HCEC 1CT (cell line): Measurements from ENCODE around the gene PRDM15.

ENCODE experiments used
- DNase-seq: peaks from one replicate; pipeline ENCODE4 v3.0.0-alpha.2; 2017

PRDM15 gene

DNA sequence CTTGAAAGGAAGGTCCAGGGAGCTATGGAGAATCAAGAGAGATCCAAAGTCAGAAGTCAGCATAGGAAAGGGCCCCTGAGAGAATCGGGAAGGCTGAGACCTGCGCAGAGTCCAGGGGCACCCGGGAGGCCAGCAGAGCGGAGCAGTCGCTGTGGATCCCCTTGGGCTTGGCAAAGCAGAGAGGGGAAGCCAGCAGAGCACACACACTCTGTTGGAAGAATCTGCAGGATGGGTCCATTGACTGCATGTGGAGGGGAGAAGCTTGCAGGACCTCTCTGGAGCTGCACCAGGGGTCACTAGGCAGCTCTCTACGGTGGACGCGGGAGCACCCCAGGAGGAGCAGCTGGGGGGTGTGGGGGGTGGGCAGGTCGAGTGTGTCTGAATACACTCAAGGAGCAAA lies 118.7 kb downstream of the PRDM15 start:
- DNase-seq, result no peak

DNA sequence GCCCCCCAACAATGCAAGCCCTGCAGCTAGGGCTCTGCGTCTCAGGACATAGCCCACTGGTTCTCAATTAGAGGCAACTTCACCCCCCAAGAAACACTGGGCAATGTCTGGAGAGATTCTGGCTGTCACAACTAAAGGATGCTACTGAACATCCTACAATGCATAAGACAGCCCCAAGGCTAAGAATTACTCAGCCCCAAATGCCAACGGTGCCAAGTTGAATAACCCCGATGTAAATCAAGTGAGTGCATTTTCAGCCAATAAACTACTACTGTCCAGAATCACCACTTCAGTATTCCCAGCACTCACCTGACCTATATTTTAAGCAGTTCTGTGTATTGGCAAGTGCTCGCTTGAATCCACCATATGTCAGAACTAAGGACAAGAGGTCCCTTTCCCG lies 119.2 kb downstream of the PRDM15 start:
- no peak for DNase-seq

DNA sequence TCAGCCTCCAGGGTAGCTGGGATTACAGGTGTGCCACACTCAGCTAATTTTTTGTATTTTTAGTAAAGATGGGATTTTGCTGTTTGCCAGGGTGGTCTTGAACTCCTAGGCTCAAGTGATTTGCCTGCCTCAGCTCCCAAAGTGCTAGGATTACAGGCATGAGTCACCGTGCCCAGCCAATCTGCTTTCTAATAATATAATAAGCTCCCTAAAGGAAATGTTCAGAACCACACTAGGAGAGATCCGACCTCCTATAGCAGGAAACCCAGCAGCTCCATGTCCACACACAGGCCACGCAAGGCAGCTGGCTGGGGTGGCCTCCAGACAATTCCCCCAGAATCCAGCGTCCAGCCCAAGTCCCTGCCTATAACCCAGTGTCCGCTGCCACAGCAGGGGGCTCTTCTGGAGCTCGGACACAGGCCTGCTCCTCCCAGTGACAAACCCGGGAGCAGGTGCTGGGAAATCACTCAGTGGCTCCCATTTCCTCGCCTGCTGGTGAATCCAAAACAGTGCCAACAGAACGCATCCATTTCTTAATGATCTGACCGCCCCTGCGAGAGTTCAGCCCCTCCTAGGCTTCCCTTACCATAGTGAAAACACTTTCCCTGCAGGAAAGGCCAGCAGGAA lies 119.8 kb downstream of the PRDM15 start:
- DNase-seq, result no peak

DNA sequence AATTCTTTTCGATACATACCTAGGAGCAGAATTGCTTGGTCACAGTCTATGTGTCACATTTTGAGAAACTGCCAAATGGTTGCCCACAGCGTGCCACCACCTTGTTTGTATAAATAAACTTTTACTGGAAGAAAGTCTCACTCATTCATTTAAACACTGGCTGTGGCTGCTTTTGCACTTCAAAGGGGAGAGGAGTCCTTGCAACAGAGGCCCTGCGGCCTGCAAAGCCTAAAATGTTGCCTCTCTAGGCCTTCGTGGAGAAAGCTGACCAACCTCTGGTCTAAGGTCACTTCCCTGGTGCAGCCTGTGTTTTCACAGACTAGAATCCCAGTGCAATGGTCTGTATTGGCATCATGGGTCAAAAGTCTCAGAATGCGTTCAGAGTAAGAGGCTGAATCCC lies 120.6 kb downstream of the PRDM15 start:
- DNase-seq, result no peak

DNA sequence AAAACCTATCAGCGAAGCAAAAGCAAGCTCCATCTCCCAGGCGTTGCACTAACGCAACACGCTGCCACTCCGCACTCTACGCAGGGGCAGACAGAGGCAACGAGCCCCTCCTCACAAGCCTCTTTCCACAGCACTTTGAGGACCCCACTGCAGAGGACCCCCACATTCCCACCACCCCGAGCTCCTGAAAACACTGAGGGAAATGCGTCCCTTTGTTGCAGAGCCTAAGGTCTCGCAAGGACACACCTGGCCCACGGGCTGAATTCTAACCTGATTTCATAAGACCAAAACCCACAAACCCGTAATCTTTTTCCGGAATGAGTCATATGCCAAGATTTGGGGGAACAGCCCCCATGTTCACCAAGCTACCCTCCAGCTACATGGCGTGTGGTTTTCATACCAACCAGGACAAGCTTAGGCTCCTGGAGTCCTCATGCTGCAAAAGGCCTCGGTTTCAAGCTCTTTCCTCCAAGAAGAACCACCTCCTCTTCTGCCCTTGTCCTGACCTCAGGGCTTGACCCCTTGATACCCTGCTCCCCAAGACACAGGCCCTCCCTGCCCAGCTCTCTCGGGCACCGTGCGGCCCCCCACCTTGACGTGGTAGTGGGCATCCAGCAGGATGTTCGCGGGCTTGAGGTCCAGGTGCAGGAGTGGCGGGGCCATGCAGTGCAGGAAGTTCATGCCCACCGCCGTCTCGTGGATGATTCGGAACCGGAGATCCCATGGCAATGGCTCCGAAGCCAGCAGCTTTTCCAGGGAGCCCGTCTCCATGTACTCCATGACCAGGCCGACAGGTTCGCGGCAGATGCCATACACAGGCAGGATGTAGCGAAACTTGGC lies 123.0 kb downstream of the PRDM15 start:
- DNase-seq, result no peak

DNA sequence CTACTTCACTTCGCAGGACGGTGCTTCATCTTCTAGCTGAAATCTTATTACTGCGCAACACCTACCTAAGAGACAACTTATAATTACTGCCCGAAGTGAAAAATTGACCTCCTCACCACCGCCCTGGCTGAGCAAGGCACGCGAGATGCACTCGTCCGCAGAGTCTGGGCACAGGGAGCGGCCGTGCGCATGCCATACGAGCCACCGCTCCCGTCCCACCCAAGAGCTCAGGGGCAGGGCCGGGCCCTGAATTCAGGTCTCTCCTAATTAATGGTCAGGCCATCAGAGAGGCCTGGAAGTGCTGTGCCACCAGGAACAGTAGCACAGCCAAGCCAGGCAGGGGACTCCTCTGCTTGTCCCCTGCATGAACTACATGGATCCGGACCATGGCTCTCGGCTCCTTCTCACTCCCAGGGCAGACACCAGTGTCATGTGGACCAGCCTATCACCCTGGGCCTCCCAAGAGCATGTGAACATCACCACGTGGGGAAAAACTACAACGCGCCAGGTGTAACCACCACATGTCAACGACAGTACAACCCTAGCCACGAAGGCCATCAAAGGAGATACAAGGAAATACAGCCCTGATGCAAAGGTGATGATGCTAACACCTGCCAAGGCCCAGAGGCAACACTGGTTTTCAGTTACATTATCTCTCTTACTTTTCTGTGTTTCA lies 123.7 kb downstream of the PRDM15 start:
- DNase-seq, result no peak

DNA sequence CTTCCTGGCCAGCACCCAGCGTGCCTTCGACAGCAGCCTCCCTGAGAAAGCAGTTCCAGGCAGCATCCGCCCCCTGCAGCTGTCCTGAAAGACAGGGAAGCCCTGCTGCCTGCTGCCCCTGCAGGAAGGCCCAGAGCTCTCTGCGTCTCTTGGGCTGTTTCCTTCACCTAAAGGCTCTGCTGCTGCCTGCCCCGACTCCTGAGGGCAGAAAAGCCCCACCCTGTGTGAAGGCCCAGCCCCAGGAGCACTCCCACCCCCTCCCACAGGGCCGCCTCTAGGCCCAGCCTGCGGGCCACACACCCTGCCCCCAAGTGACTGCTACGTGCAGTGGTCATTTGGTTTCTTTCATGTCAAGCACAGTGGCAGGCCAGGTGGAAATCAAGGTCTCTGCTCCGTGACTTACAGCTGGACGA lies 124.7 kb downstream of the PRDM15 start:
- no peak for DNase-seq

DNA sequence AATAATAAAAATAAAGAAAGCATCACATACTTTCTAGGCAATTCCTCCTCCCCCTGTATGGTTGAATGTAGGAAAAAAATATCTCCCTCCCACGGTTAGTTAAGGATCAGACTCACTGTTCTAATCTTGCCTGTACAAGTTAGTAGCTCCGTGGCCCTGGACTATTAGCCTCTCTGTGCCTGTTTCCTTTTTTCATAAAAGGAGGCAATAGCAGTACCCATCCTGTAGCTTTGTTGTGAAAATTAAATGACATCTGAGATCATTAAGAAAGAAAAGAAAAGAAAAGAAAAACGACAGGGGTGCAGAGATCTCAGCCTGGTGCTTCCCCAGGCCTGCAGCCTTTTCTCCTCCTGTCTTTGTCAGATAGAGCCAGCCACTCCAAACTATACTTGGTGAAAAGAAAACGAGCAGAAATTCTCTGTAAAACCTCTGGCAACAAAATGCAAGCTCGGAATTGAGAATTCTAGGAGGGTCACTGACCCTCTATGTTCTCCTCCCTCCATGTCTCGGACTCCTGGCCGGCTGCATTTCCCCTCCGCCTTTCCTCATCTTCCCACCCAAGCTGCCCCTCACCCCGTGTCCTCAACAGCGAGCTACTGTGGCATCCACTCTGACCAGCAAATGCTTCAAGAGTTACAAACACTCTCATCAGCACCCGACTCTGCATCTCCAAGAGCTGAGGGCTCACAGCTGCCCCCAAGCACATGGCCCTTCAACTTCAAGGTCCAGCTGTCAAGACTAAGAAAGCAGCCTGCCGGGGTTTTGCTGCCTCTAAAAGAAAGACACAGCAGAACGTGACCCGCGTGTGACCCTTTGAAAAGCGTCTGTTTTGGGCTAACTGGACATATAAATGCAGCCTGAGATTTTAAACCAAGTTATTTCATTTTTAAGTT lies 125.9 kb downstream of the PRDM15 start:
- no peak for DNase-seq

DNA sequence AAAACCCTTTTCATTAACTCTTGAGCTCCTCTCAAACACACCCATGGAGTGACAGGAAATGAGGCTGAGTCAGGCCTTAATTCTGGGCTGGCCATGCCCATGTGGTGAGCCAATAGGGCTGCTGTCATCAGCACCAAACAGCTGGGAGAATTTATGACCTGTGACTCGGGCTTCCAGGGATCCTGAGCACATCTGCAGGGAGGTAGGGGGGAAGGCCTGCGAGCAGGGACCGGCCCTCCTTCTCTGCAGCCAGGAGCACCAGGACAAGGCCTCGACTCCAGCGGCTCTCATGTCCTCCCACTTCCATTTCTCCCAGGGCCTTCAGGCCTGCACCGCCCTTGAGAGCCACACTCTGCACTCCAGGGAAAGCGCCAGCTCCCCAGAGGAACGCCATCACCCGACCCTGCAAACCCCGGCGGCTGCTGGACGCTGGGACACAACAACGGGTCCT lies 126.9 kb downstream of the PRDM15 start:
- peak; percentile 56 for DNase-seq

DNA sequence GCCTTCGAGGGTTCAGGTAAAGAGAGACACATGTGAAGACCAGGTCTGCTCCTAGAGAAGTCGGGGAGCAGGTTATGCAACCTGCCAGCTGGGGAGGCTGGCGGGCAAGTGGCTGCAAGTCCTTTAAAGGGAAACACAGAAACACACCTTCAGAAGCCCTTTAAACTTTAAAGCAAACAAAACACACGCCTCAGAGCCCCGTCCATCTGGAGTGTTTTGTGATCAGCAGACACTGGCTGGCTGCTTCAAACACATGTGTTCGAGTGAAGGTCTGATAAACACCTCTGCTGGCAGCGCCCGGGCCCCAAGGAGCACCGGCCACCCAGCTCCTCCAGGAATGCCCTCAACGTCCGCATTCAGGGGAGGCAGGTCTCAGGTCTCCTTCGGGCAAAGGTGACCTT lies 127.5 kb downstream of the PRDM15 start:
- no peak for DNase-seq

DNA sequence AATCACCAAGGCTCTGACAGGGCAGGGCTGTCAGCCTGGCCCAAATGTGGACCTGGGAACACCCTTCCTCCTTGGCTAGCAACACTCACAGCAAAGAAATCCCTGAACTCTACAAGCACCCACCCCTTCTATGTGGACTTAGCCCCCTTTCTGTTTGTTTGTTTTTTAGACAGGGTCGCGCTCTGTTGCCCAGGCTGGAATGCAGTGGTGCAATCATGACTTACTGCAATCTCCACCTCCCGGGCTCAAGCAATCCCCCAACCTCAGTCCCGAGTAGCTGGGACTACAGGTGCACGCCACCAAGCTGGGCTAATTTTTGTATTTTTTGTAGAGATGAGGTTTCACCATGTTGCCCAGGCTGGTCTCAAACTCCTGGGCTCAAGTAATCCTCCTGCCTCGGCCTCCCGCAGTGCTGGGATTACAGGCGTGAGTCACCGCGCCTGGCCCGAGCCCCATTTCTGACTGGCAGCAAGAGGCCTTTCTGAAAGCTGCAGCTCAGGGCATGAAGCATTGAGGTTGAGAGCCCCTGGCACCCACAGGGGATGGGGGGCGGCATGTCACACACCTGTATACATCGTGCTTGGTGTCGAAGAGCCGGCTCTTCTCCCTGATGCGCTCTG lies 128.5 kb downstream of the PRDM15 start:
- no peak for DNase-seq

DNA sequence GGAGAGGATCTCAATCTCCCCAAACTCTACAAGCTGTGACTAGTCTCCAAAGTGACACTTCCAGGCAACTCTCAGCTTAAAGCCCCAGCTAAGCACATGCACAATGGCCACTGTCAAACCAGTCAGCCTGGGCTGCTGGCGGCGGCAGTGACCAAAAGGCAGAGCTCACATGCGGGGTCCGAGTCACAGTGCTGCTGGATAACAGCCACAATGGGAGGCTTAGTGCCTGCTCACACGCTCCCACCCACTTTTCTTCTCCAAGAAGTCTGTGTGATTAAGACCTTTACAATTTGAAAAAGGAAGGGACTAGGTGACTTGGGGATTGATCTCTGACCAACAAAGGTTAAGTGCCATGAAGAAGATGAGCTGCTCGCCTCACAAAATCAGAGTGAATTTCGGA lies 129.1 kb downstream of the PRDM15 start:
- no peak for DNase-seq

DNA sequence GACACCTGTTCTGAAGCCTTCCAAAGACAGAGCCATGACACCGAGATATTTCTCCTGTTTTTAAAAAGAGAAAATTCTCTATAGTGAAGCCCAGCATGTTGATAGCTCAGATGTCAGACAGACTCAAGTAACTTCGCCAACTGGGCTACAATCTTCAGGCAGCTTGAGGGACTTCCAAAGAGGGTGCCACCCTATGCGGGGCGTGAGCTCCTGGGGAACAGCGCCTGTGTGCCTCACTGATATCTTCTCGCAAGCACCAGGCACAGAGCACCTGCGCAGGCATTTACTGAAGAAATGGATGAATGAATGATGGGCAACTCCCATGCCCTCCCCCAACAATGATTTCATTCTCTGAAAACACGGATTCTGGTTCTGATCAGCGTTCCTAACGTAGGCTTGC lies 129.9 kb downstream of the PRDM15 start:
- no peak for DNase-seq
